Measurements from ENCODE around the gene HERPUD1. TPM values are rescaled to one million over a fixed set of nuclear protein-coding genes. Genes with fewer than 3 reads are reported as not detected.

Gene HERPUD1
- total RNA-seq, 1 experiment from 2014 or later: 45.2 TPM

- in situ Hi-C loops (cut with HindIII; ENCODE audit: low pct_unique_long_range_greater_than_20kb, low sequenced_read_pairs): no loop called here
- POLR2A ChIA-PET: interaction anchor here (0.6 kb wide), 1 partner anchor 18 kb away, joined by 3 read pairs; no protein-coding TSS in a partner anchor
- no peak overlapping the region for H3K27ac ChIP-seq (ENCODE audit: low read length)
Measured at GRCh38 chr16:56966093-56966475, 34.1 kb downstream of the HERPUD1 start.

GRCh38 chr16:56967733-56968132, 35.8 kb downstream of the HERPUD1 start:
- BruUV-seq (replicated peaks): no TSS peak
- CTCF ChIA-PET: no interaction called here

More at GRCh38 chr16:56966093-56966475, 34.1 kb downstream of the HERPUD1 start:
- Histone ChIP-seq H3K36me3 (ENCODE audit: control insufficient read depth, insufficient read depth, low read length) (no peaks in the 10 kb centered on the region), H3K4me3 (ENCODE audit: low read depth in 2 of 2, low read length in 2 of 2) (no peak overlapping the region), H3K27me3 (ENCODE audit: control insufficient read depth, insufficient read depth, low read length) (no peaks in the 10 kb centered on the region), H3K9me3 (ENCODE audit: control insufficient read depth, insufficient read depth, low read depth, low read length) (no peaks in the 10 kb centered on the region), H3K4me1 (ENCODE audit: control insufficient read depth, insufficient read depth, low read length) (no peaks in the 10 kb centered on the region)
- TF ChIP-seq SIN3A (IDR thresholded peaks at IDR 0.05; ENCODE audit: borderline replicate concordance, insufficient read depth, low read depth, low read length) (no peak), POLR2AphosphoS5 (IDR thresholded peaks at IDR 0.05; ENCODE audit: low read depth, low read length) (no peak), CTCF (IDR thresholded peaks at IDR 0.05) (no peak), REST (IDR thresholded peaks at IDR 0.05; ENCODE audit: insufficient read depth in 1 of 2, low read depth in 2 of 2, low read length in 1 of 2) (no peak), TCF7L2 (IDR thresholded peaks at IDR 0.05; ENCODE audit: low read depth, low read length) (no peak)
- no peak for DNase-seq (ENCODE audit: low read depth, low spot score)
- intact Hi-C loops (cut with micrococcal nuclease; ENCODE audit: unreplicated experiment): loop anchor here (10.0 kb wide), 1 partner anchor 79 kb away; no protein-coding TSS in a partner anchor
- no TSS peak for BruUV-seq (replicated peaks)
- CTCF ChIA-PET: no interaction called here
- no peak for ATAC-seq

More at GRCh38 chr16:56967733-56968132, 35.8 kb downstream of the HERPUD1 start:
- Histone ChIP-seq H3K36me3 (ENCODE audit: control insufficient read depth, insufficient read depth, low read length) (no peaks in the 10 kb centered on the region), H3K27me3 (ENCODE audit: control insufficient read depth, insufficient read depth, low read length) (no peaks in the 10 kb centered on the region), H3K9me3 (ENCODE audit: control insufficient read depth, insufficient read depth, low read depth, low read length) (no peaks in the 10 kb centered on the region), H3K4me3 (ENCODE audit: low read depth in 2 of 2, low read length in 2 of 2) (no peak overlapping the region), H3K4me1 (ENCODE audit: control insufficient read depth, insufficient read depth, low read length) (no peaks in the 10 kb centered on the region), H3K27ac (ENCODE audit: low read length) (no peak overlapping the region)
- in situ Hi-C loops (cut with HindIII; ENCODE audit: low pct_unique_long_range_greater_than_20kb, low sequenced_read_pairs): no loop called here
- TF ChIP-seq POLR2AphosphoS5 (IDR thresholded peaks at IDR 0.05; ENCODE audit: low read depth, low read length) (no peak), SIN3A (IDR thresholded peaks at IDR 0.05; ENCODE audit: borderline replicate concordance, insufficient read depth, low read depth, low read length) (no peak), REST (IDR thresholded peaks at IDR 0.05; ENCODE audit: insufficient read depth in 1 of 2, low read depth in 2 of 2, low read length in 1 of 2) (no peak), TCF7L2 (IDR thresholded peaks at IDR 0.05; ENCODE audit: low read depth, low read length) (no peak), CTCF (IDR thresholded peaks at IDR 0.05) (no peak)
- intact Hi-C loops (cut with micrococcal nuclease; ENCODE audit: unreplicated experiment): loop anchor here (10.0 kb wide), 1 partner anchor 77 kb away; no protein-coding TSS in a partner anchor
- no peak for DNase-seq (ENCODE audit: low read depth, low spot score)
- no peak for ATAC-seq
- POLR2A ChIA-PET: no interaction called here
